ENCODE results near the gene TMEM94.

- no peak for TF ChIP-seq CTCF (IDR thresholded peaks at IDR 0.05)
- TF ChIP-seq POLR2A (IDR thresholded peaks at IDR 0.05) = no peak
These were observed 44.2 kb downstream of the TMEM94 start for GRCh38 chr17:75500419-75501216.

Measured in testis (tissue), 2 donors.